Activated CD8-positive, alpha-beta T cell treated with anti-CD3 and anti-CD28 coated beads for 36 hours (primary cell): ENCODE measurements around the gene RBBP8NL. TPM values are rescaled to one million over a fixed set of nuclear protein-coding genes. Genes with fewer than 3 reads are reported as not detected.

Experiments
- ATAC-seq: fragments of 200-7000 bp; cut with Tn5 transposase; one replicate; pipeline ENCODE4 v1.10.0; 2021; ENCODE audit warnings: mild to moderate bottlenecking, moderate library complexity
- CTCF ChIA-PET: fragments of 350-600 bp; sonication (Branson Sonifier 250); formaldehyde crosslinking; loops from one replicate; lab custom pipeline; 2021; ENCODE audit warnings: antibody characterized with exemption; lab: Charles Lee
- POLR2A ChIA-PET: fragments of 350-600 bp; sonication (Branson Sonifier 250); formaldehyde crosslinking; loops from one replicate; lab custom pipeline; 2021; ENCODE audit warnings: antibody characterized with exemption; lab: Charles Lee
- DNase-seq: peaks from one replicate; pipeline ENCODE4 v3.0.0-alpha.2; 2020
- H3K27ac Mint-ChIP-seq: one replicate; pipeline ENCODE4 v1.8.0; 2021; ENCODE audit warnings: mild to moderate bottlenecking, mixed read lengths
- H3K27me3 Mint-ChIP-seq: one replicate; pipeline ENCODE4 v1.8.0; 2021; ENCODE audit warnings: mixed read lengths
- H3K36me3 Mint-ChIP-seq: one replicate; pipeline ENCODE4 v1.8.0; 2021; ENCODE audit warnings: low read depth, mixed read lengths
- H3K4me1 Mint-ChIP-seq: one replicate; pipeline ENCODE4 v1.8.0; 2021; ENCODE audit warnings: low read depth, mixed read lengths
- H3K4me3 Mint-ChIP-seq: one replicate; pipeline ENCODE4 v1.8.0; 2021; ENCODE audit warnings: mild to moderate bottlenecking, moderate library complexity, mixed read lengths
- H3K9me3 Mint-ChIP-seq: one replicate; pipeline ENCODE4 v1.8.0; 2021; ENCODE audit warnings: mixed read lengths
- CTCF ChIP-seq: fragments of 200-600 bp; IDR thresholded peaks from one replicate; pipeline ENCODE4 v1.8.0; 2022; ENCODE audit warnings: antibody characterized with exemption, mild to moderate bottlenecking
- intact Hi-C: fragments of 100-400 bp; cut with micrococcal nuclease; formaldehyde crosslinking; loops from one replicate; pipeline ENCODE4 v1.10.0; 2022
- total RNA-seq, 2 experiments: library from RNA; stranded (reverse); gene quantifications; one replicate each; pipeline ENCODE4 v1.2.3, GENCODE V29; 2021

Gene RBBP8NL
- total RNA-seq, 2 experiments from 2014 or later: not detected

- POLR2A ChIA-PET: interaction anchor here (2.2 kb wide), 1 partner anchor 18 kb away, joined by 6 read pairs; no protein-coding TSS in a partner anchor
- no peak for DNase-seq
- intact Hi-C loops: no loop called here
- ATAC-seq: no peak
- CTCF ChIA-PET: interaction anchor here (0.7 to 2.4 kb wide), 8 partner anchors 20 to 382 kb away, joined by 3 to 14 read pairs (median 4); partner anchors contain the start of gene SLCO4A1
- Mint-ChIP-seq H3K4me3 (no peak overlapping the region), H3K27me3 (no peaks in the 10 kb centered on the region), H3K4me1 (peaks cover 16% of the 10 kb centered on the region), H3K9me3 (no peaks in the 10 kb centered on the region), H3K36me3 (no peaks in the 10 kb centered on the region), H3K27ac (no peak overlapping the region)
- TF ChIP-seq CTCF: no peak
These were observed 18.1 kb downstream of the RBBP8NL start for GRCh38 chr20:62409086-62409853.

GRCh38 chr20:62408640-62409039, 18.7 kb downstream of the RBBP8NL start:
- no peak overlapping the region for H3K27ac Mint-ChIP-seq
- H3K4me3 Mint-ChIP-seq: no peak overlapping the region
- TF ChIP-seq CTCF: no peak

GRCh38 chr20:62408055-62408454, 19.3 kb downstream of the RBBP8NL start:
- intact Hi-C loops: no loop called here
- H3K4me3 Mint-ChIP-seq: peak overlapping the region; percentile 75
- H3K4me1 Mint-ChIP-seq: peaks cover 19% of the 10 kb centered on the region
- H3K9me3 Mint-ChIP-seq: no peaks in the 10 kb centered on the region
- ATAC-seq (no peak), DNase-seq (no peak)
- H3K27ac Mint-ChIP-seq: peak overlapping the region; percentile 86
- CTCF ChIA-PET: interaction anchor here (0.7 kb wide), 1 partner anchor 106 kb away, joined by 3 read pairs; no protein-coding TSS in a partner anchor
- no peak for TF ChIP-seq CTCF
- H3K27me3 Mint-ChIP-seq: no peaks in the 10 kb centered on the region
- H3K36me3 Mint-ChIP-seq: no peaks in the 10 kb centered on the region
- POLR2A ChIA-PET: interaction anchor here (0.6 to 2.2 kb wide), 3 partner anchors 17 to 394 kb away, joined by 3 to 6 read pairs (median 3); no protein-coding TSS in a partner anchor

More at GRCh38 chr20:62408640-62409039, 18.7 kb downstream of the RBBP8NL start:
- Mint-ChIP-seq H3K4me1 (peaks cover 19% of the 10 kb centered on the region), H3K9me3 (no peaks in the 10 kb centered on the region), H3K36me3 (no peaks in the 10 kb centered on the region), H3K27me3 (no peaks in the 10 kb centered on the region)
- CTCF ChIA-PET: interaction anchor here (0.7 to 2.4 kb wide), 4 partner anchors 20 to 383 kb away, joined by 3 to 14 read pairs (median 6); no protein-coding TSS in a partner anchor
- POLR2A ChIA-PET: interaction anchor here (2.2 kb wide), 1 partner anchor 18 kb away, joined by 6 read pairs; no protein-coding TSS in a partner anchor
- intact Hi-C loops: no loop called here
- DNase-seq (no peak), ATAC-seq (no peak)

GRCh38 chr20:62407221-62407992, 19.9 kb downstream of the RBBP8NL start, which contains the start of gene CABLES2:
TSS of gene CABLES2 (minus strand) at chr20:62407285. CDS start at chr20:62407276, 9 bp downstream.
- ChIA-PET POLR2A (interaction anchor here (0.6 to 1.1 kb wide), 2 partner anchors 18 to 395 kb away, joined by 3 read pairs; no protein-coding TSS in a partner anchor), CTCF (no interaction called here)
- Mint-ChIP-seq H3K36me3 (no peaks in the 10 kb centered on the region), H3K4me1 (peaks cover 19% of the 10 kb centered on the region), H3K27ac (peak within 1 kb of the TSS; percentile 86), H3K27me3 (no peaks in the 10 kb centered on the region), H3K9me3 (no peaks in the 10 kb centered on the region), H3K4me3 (peak within 1 kb of the TSS; percentile 75)
- DNase-seq: peak; percentile 94
- ATAC-seq: peak; percentile 92
- no peak for TF ChIP-seq CTCF
- intact Hi-C loops: no loop called here
